HG03159 (cell line): ENCODE data around the gene LMO3.

Experiments used
- ATAC-seq: cut with Tn5 transposase; IDR thresholded peaks from one replicate; pipeline ENCODE4 v1.9.1; 2021; ENCODE audit warnings: mild to moderate bottlenecking, moderate library complexity; ENCODE audit not compliant: unreplicated experiment

Gene LMO3

GRCh38 chr12:16606117-16606200 lies at the start of gene LMO3:
LMO3 (minus strand) TSS chr12:16606162; CDS start chr12:16600860, 5,302 bp downstream.
- ATAC-seq: no peak

GRCh38 chr12:16636435-16637055 lies 30.6 kb upstream of the LMO3 start:
- peak; percentile 96 for ATAC-seq

- ATAC-seq: no peak
Observed at GRCh38 chr12:16634786-16635185, 28.8 kb upstream of the LMO3 start.

DNA sequence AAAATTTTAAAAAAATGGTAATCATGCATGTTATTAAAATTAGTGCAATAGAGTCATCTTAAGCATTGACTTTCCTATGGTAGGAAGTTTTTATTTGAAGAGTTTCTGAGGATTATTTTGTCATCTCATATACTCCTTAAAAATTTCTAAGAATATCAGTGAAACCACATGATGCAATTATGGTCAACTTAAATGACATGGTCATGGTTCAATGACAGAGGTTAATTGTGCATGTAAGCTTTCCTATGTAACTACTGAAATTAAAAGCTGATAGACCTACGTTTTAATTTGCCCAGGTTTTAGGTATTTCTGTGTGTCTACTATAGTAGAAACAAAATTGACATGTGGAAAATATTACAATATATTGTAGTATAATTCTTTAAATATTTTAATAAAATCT lies 21.0 kb upstream of the LMO3 start:
- no peak for ATAC-seq

- ATAC-seq: no peak
Observed at GRCh38 chr12:16622338-16622737, 16.4 kb upstream of the LMO3 start.

DNA sequence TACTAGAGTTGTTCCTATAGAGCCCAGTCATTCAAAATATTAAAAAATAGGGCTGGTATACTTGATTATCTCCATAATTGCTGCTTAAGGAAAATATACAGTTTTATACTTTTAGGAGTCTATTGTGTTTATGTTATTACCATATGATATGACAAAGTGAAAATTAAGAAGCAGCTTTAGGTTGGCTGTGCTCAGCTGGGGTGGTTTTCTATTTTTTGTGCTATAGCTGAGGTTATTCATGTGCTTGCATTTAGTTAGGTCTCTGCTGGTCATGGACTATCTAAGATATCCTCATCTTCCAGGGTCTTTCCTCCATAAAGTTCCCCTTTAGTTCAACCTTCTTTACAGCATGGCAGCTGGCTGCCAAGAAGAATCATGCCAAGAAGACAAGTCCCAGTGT lies 13.6 kb upstream of the LMO3 start:
- ATAC-seq: no peak

DNA sequence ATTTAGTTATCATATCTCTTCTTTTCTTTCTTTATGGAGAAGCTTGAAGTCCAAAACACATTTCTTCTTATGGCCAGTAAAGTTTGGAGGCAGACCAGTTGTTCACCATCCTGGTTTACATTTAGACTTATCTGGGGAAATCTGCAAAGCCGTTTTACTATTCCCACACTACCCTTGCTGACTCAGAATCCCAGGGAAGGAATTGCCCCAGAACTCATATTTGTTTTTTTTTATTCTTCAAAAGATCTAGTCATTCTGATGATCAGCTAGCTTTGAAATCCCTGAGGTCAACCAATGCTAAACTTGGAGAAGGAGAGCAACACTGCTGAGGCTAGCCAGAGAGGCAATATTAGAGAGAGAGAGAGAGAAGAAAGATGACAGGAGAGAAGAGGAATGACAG lies 12.3 kb upstream of the LMO3 start:
- ATAC-seq: no peak

DNA sequence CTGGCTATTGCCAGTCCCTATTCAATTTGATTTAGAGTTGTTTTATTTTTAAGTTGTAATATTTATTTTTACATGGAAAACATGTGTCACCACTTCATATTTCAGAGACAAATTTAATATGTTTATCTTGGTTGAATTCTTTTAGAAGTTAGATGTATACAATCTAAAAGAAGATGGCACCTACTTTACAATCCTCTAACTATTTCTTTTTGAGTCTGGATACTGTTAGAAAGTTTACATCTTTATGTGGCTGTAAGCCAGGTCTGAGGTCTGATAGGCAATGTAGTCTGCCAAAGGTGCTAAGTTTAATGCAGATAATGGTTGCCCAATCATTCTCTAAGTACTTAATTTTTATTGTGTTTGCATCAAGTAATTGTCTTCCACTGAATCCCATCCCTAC lies 7.2 kb upstream of the LMO3 start:
- no peak for ATAC-seq

DNA sequence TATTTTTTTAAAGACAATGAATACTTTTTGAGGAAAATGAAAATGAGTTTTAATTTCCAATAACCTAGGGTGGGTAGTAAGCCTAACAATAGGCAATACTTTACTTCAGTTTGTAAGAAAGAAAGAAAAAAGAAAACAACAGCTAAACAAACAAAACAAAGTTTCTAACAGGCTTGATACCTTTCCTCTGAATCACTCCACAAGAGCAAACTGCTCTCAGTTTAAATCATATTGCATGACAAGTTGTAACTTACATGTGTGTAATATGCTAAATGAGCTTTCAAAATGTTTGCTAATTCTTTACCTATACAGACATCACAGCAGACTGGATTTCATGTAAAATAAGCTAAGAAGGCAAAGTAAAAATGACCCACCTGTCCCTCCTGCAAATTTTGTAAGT lies 6.7 kb upstream of the LMO3 start:
- ATAC-seq: no peak

DNA sequence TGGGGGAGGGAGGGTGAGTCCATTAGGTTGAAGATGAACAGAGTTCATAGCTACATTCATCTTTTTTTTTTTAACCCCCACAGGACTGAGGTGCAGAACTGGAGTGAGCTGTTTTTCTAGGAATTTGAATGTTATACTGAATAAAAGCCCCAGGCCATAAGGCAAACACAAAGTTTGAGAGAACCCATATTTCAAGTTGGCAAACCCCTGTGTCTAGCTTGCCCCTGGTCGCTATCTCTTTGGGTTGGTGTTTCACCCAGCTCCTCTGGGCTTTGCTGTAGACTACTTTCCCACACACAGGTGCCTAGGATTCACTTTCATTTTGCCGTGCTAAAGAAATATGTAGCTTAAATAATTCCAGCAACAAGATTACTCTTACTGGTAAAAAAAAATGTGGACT lies 5.2 kb upstream of the LMO3 start:
- no peak for ATAC-seq

DNA sequence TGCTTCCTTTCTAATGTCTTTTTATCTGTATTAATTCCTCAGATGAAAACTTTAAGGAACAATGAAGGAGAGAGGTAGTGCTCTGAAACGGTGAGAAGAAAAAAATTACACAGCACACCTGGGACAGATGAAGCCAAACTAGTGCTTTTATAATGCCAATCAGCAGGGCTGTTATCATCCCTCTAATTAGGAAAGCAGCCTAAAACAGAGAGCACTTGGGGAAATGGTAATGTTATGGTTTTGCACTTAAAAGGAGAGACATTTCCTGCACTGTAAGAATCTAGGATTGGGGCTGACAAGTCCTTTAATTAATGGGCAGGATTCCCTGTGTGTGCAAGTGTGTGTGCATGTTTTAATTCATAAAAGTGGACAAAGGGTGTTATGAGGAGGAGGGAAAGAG lies 4.8 kb upstream of the LMO3 start:
- no peak for ATAC-seq

DNA sequence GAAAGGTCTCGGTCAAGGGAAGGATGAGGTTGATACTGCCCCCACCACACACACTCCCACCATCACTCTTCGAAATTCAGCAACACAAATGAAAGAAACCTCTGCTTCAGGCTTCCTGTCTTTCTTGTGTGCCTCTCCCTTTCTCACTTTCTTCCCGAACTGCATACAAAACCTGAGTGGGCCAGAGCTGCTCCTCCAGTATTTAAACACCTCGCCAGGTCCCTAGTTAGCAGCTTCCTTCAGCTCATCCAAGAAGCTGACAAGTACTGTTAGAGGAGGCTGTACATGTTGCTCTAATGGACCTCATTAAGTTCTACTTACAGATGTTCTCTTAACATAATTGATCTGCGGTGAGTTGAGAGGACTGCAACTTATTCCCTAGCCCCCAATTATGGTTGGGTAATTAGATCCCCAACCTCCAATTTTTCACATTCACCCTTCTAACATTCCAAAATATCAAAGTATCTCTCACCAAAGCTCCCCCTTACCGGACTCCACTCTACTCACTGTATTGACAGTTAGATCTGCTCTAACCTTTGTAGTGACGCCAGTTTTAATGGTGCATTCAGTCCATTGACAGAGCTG lies 4.1 kb upstream of the LMO3 start:
- ATAC-seq: no peak

DNA sequence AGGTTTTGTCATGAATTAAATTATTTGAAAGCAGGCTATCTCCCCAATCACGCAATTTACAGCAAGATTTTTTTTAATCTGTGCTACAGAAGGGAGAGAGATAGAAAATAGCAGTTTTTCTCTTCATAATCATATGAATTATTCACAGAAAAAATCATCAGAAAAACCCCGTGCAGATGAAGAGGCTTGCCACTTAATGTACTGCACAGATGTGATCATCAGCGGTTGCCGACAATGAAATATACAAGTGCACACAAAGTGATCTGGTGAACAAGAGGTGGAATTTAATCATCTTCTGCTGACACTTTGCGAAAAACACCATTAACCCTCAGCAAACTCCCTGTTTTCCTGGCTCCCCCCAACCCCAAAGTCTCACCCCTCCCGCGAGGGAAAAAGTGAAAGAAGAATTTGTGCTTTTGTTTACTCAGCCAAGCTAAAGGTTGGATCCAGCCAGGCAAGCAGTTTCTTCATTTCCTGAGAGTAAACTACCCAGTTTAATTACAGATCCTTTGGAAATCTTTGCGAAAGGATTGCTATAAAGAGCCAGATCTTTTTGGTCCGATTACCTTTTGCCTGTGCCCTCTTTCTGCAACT lies 3.1 kb upstream of the LMO3 start:
- no peak for ATAC-seq

DNA sequence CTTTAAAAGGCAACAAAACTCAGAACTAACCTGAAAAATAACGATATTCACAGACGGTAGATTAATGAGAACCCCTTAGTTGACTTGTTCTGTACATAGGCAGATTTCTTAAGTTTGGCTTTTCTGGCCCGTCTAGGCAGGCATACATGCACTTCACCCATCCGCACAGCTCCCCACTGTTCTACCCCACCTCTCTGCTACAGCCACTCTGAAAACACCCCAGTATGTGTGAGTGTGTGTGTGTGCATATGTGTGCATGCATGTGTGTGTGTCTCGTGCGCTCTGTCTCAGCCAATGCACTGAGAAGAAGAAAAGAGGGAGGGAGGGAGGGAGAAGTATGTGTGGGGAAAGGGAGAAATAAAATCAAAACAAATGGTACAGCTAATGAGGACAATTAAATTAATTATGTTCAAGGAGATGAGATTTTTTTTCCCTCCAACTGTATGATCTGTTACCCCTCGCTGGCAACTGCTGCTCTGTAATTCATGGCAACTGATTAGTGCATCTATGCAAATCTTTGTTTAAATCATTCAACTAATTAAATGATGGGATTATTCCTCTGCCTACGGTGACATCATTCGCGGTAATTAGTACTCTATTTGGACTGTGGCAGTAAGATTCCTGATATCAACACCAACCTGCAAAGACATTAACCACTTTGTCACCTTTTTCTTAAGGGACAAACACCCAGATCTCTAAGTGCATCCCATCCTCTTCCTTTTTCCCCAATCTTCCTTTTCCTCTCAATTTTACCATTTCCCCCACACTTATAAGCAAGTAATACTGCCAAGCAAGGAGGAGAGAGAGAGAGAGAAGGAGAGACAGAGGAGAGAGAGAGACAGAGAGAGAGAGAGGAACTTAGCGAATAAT lies 2.2 kb upstream of the LMO3 start:
- no peak for ATAC-seq

DNA sequence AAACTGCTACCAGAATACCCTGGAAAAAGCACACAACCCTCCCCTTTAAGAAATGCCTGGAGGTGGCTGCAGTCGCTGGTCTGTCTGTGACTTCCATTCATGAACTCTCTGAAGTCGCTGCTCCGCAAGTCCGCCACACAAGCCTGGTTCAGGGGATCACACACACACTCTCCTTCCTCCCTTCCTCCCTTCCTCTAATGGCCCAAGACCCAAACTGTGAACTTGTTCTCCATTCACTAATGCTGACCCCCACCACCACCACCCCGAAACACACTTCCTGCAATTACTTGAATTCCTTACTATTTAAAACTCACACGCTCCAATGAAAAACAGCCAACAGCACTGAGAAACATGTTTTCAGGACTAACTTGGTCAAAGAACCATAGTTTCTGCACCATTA lies 1.0 kb upstream of the LMO3 start:
- ATAC-seq: no peak

- ATAC-seq: peak; percentile 38
Observed at GRCh38 chr12:16606201-16606849, 363 bp upstream of the LMO3 start.

DNA sequence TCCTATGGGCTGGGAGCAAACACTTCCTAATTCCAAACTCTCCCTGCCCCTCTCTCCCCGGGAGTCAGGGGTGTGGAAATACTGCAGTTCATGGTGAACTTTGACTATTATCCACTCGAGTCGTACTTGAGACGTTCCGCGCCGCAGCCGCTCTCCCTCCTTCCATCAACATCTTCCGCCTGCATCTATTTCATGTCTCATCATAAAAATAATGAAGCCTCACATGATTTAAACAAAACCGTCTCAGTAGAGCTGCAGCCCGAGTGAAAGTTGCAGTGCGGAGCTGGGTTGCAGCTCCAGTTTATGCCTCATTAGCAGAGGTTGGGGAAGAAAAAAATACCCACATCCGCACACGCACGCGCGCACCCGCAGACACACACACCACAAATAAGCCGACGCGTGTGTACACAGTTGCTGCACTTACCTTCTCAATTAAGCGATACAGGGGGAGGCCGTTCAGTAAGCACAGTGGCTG lies 283 bp downstream of the LMO3 start:
- no peak for ATAC-seq

DNA sequence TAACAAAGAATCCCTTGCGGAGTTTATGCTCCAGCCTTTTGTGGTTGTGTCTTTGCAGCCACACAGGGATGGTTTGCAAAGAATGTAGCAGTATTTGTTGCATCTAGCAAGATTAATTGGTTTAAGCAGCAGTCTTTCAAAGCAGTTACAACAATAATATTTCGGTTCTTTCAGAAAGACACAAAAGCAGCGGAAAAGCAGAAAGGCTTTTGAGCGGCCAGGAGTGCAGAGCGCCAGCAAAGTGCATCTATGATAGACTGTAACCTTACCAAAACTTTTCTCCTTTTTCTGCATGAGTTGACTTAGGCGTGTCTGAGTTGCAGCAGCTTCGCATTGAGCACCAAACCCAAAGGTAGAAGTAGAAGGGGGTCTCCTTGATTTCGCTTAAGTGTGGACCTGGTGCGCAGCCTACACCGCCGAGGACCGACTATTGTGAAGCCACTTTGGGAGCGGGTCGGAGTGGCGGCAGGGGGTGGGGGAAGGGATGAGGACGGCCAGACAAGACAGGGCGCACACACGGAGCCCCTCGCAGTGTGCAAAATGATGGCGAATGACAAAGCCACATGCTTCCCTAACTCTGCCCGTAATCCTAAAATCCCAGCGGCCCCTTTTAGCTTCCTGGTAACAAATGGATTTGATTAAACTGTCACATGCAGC lies 1.2 kb downstream of the LMO3 start:
- ATAC-seq: no peak

- ATAC-seq: no peak
Observed at GRCh38 chr12:16603916-16604575, 1.9 kb downstream of the LMO3 start.

GRCh38 chr12:16603260-16603915 lies 2.6 kb downstream of the LMO3 start:
- no peak for ATAC-seq
